ENCODE measurements around the gene MED13. TPM values are rescaled to one million over a fixed set of nuclear protein-coding genes. Genes with fewer than 3 reads are reported as not detected.
"Not testable (repeated sequence)": the region's sequence is repeated elsewhere in the genome, so short reads cannot be mapped to it uniquely, and the experiment has no call there.

Gene MED13
- total and polyA plus RNA-seq, 2 donors = 12.0 to 32.0 TPM

DNA sequence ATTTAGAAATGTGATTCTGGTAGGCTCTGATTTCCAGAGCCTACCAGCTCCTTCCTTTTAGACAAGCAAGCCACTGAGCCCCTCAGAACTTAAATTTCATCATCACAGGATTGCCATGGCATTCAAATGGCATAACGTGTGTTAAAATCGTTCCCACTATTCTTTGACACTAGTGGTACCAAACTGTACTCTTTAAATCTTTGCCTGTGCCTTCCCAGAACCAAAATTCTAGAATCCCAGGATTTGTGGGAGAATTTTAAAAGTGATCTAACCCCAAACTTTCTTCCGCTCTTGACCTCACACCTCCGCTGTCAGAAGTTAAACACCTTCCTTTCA lies 137.0 kb downstream of the MED13 start:
- no peaks in the 10 kb centered on the region for H3K27me3 ChIP-seq (ENCODE audit: control insufficient read depth in 2 of 2, insufficient read depth in 1 of 2, low read length in 1 of 2)
- H3K4me3 ChIP-seq (ENCODE audit: low read length in 2 of 2) = peak overlapping the region; percentile 69 to 89
- peak overlapping the region; percentile 16 to 78 for H3K27ac ChIP-seq (ENCODE audit: low read depth in 1 of 2, low read length in 1 of 2)
- peak in 1 of 9 donors; percentile 1 for DNase-seq (ENCODE audit: low read depth in 6 of 9, low spot score in 9 of 9)
- H3K36me3 ChIP-seq (ENCODE audit: control insufficient read depth in 2 of 2, insufficient read depth in 2 of 2, low read length in 1 of 2) = peaks cover 0 to 19% of the 10 kb centered on the region in 2 donors
- whole genome bisulfite sequencing = 56% methylated on average over 4 of the region's 4 CpGs
- H3K9me3 ChIP-seq (ENCODE audit: control insufficient read depth in 2 of 2, insufficient read depth in 1 of 2, low read length in 1 of 2) = peaks cover 0 to 4% of the 10 kb centered on the region in 2 donors
- peaks cover 2 to 16% of the 10 kb centered on the region in 2 donors for H3K4me1 ChIP-seq (ENCODE audit: control insufficient read depth in 2 of 2, insufficient read depth in 2 of 2, low read length in 2 of 2)

DNA sequence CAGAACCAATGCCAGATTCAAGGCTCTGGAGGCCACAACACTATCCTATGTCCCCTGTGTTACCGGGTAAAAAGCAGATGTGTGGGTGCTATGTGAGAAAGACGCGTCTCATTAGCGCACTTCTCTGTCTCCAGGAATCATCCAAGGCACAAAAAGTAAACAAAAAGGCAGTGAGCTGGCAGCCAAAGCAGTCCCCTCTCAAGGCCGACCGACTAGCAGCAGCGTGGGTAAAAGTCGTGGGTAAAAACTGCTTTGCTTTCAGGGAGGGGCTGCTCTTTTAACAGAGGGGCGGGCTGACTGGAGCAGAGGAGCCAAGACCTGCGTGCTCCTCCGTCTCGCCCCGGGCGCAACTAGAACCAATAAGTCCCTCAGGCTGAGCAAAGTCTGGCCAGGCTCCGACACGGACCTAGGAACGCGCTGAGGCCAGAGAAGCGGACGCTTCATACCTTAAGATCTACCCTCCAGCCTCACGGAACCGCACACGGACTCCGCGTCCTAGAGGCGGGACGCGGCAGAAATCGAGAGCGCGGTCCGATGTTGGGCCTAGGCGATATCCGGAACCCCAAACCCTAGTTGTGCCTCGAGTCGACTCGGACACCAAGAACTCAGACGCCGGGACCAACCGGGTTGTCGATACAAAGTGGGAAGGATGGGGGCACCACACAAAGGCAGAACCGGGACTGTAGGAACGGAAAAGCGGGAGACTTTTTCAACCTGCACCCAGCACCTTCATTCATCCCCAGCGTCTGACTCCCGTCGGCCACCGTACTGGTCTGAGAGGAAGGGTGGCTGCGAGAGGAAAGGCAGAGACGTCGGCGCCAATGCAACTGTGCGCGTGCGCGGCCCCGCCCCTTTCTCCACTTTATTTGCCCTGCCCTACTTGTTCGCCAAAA lies 137.6 kb downstream of the MED13 start, which contains the start of gene INTS2:
Gene INTS2 (minus strand): TSS at position 775 of the 893 bp plus-strand sequence. CDS start 1,338 bp downstream, outside the sequence.
- H3K4me3 ChIP-seq (ENCODE audit: low read length in 2 of 2) = peak within 1 kb of the TSS; percentile 69 to 89
- H3K27ac ChIP-seq (ENCODE audit: low read depth in 1 of 2, low read length in 1 of 2) = peak within 1 kb of the TSS; percentile 81 to 84
- peak; percentile 87 to 97 (median 93) for DNase-seq (ENCODE audit: low read depth in 6 of 9, low spot score in 9 of 9)
- H3K36me3 ChIP-seq (ENCODE audit: control insufficient read depth in 2 of 2, insufficient read depth in 2 of 2, low read length in 1 of 2) = peaks cover 0 to 19% of the 10 kb centered on the region in 2 donors
- H3K4me1 ChIP-seq (ENCODE audit: control insufficient read depth in 2 of 2, insufficient read depth in 2 of 2, low read length in 2 of 2) = peaks cover 2 to 16% of the 10 kb centered on the region in 2 donors
- peaks cover 0 to 4% of the 10 kb centered on the region in 2 donors for H3K9me3 ChIP-seq (ENCODE audit: control insufficient read depth in 2 of 2, insufficient read depth in 1 of 2, low read length in 1 of 2)
- WGBS = under 1% methylated on average over 58 of the region's 58 CpGs
- no peaks in the 10 kb centered on the region for H3K27me3 ChIP-seq (ENCODE audit: control insufficient read depth in 2 of 2, insufficient read depth in 1 of 2, low read length in 1 of 2)

DNA sequence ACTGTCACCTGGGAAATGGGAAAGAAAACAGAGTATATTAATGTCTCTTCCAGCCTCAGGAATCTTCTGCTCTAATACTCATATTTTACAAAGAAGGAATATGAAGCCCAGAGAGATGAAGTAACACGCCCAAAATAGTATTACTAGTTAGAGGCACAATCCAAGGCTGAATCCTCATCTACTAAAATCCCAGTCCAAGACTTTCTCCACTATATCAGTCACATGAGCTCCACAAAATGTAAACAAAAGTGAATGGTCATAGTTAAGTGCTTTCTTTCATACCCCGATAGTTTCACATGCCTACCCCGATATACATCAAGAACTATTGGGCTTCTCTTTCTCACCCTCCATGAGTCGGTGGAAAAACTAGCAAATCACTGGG lies 138.3 kb downstream of the MED13 start:
- peak overlapping the region in 1 of 2 donors; percentile 81 for H3K27ac ChIP-seq (ENCODE audit: low read depth in 1 of 2, low read length in 1 of 2)
- peaks cover 0 to 4% of the 10 kb centered on the region in 2 donors for H3K9me3 ChIP-seq (ENCODE audit: control insufficient read depth in 2 of 2, insufficient read depth in 1 of 2, low read length in 1 of 2)
- H3K36me3 ChIP-seq (ENCODE audit: control insufficient read depth in 2 of 2, insufficient read depth in 2 of 2, low read length in 1 of 2) = peaks cover 0 to 22% of the 10 kb centered on the region in 2 donors
- no peaks in the 10 kb centered on the region for H3K27me3 ChIP-seq (ENCODE audit: control insufficient read depth in 2 of 2, insufficient read depth in 1 of 2, low read length in 1 of 2)
- H3K4me1 ChIP-seq (ENCODE audit: control insufficient read depth in 2 of 2, insufficient read depth in 2 of 2, low read length in 2 of 2) = peaks cover 2 to 16% of the 10 kb centered on the region in 2 donors
- DNase-seq (ENCODE audit: low read depth in 6 of 9, low spot score in 9 of 9) = no peak
- peak overlapping the region; percentile 69 to 89 for H3K4me3 ChIP-seq (ENCODE audit: low read length in 2 of 2)
- WGBS = 35% methylated on average over 4 of the region's 4 CpGs

DNA sequence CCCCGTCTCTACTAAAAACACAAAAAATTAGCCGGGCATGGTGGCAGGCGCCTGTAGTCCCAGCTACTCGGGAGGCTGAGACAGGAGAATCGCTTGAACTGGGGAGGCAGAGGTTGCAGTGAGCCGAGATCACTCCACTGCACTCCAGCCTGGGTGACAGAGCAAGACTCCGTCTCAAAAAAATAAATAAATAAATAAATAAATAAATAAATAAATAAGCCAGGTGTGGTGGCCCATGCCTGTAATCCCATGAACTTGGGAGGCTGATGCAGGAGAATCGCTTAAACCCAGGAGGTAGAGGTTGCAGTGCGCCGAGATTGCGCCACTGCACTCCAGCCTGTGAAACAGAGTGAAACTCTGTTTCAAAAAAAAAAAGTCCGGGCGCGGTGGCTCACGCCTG lies 149.9 kb downstream of the MED13 start:
- not testable (repeated sequence) for H3K27ac ChIP-seq (ENCODE audit: low read depth in 1 of 2, low read length in 1 of 2); H3K4me3 ChIP-seq (ENCODE audit: low read length in 2 of 2); H3K4me1 ChIP-seq (ENCODE audit: control insufficient read depth in 2 of 2, insufficient read depth in 2 of 2, low read length in 2 of 2); DNase-seq (ENCODE audit: low read depth in 6 of 9, low spot score in 9 of 9); H3K27me3 ChIP-seq (ENCODE audit: control insufficient read depth in 2 of 2, insufficient read depth in 1 of 2, low read length in 1 of 2); H3K9me3 ChIP-seq (ENCODE audit: control insufficient read depth in 2 of 2, insufficient read depth in 1 of 2, low read length in 1 of 2)
- H3K36me3 ChIP-seq (ENCODE audit: control insufficient read depth in 2 of 2, insufficient read depth in 2 of 2, low read length in 1 of 2) = peaks cover 8 to 23% of the 10 kb centered on the region in 2 donors
- 93% methylated on average over 15 of the region's 15 CpGs for WGBS

DNA sequence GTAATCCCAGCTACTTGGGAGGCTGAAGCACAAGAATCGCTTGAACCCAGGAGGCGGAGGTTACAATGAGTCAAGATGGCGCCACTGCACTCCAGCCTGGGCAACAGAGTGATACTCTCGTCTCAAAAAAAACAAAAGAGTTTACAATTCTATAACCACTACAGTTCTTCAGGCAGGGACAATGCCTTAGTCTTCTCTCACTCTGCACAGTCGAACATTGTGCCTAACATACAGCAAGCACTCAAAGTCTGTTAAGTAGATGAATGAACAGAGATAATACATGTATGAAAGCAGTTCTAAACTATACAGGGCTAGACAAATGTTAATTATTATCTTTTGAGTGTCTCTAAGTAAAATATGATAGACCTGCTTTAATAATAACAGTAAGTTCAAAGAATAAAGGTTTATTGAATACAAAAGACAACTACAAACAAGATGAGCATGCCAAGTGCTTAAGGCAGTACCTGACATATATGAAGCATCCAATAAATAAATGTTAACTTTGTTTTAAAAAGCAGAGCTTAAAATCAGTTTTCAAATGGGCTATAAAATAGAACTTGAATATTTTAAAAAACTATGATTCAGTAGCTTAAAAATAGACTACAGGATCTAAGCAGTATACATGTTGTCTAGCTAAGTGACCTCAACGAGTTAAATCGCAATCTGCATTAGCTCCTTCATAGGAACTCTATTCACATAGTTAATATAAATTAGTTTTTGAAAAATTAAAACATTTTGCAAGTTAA lies 156.6 kb downstream of the MED13 start:
- Histone ChIP-seq H3K9me3 (ENCODE audit: control insufficient read depth in 2 of 2, insufficient read depth in 1 of 2, low read length in 1 of 2) (no peaks in the 10 kb centered on the region), H3K27ac (ENCODE audit: low read depth in 1 of 2, low read length in 1 of 2) (no peak overlapping the region), H3K27me3 (ENCODE audit: control insufficient read depth in 2 of 2, insufficient read depth in 1 of 2, low read length in 1 of 2) (no peaks in the 10 kb centered on the region), H3K4me3 (ENCODE audit: low read length in 2 of 2) (no peak overlapping the region), H3K36me3 (ENCODE audit: control insufficient read depth in 2 of 2, insufficient read depth in 2 of 2, low read length in 1 of 2) (peaks cover 16 to 44% of the 10 kb centered on the region in 2 donors), H3K4me1 (ENCODE audit: control insufficient read depth in 2 of 2, insufficient read depth in 2 of 2, low read length in 2 of 2) (no peaks in the 10 kb centered on the region)
- 91% methylated on average over 7 of the region's 7 CpGs for WGBS
- DNase-seq (ENCODE audit: low read depth in 6 of 9, low spot score in 9 of 9) = no peak

DNA sequence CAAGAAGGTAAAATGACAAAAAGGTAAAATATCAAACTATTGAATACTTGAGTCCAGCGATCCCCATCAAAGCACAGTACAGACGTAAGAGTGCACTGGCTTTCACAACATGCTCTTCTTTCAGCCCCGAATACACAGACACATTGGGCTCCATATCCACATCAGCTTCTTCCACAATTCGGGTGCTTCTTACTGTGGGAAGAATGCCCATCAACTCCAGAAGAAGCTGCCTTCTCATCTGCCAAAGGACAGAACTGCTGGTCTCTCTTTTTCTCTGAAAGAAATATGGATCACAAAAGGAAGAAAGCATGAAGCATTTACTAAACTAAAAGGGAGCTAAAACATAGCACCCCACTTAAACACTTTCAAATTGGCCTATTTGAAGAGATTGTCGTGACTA lies 157.7 kb downstream of the MED13 start:
- Histone ChIP-seq H3K4me3 (ENCODE audit: low read length in 2 of 2) (no peak overlapping the region), H3K27ac (ENCODE audit: low read depth in 1 of 2, low read length in 1 of 2) (no peak overlapping the region), H3K36me3 (ENCODE audit: control insufficient read depth in 2 of 2, insufficient read depth in 2 of 2, low read length in 1 of 2) (peaks cover 19 to 51% of the 10 kb centered on the region in 2 donors), H3K4me1 (ENCODE audit: control insufficient read depth in 2 of 2, insufficient read depth in 2 of 2, low read length in 2 of 2) (no peaks in the 10 kb centered on the region), H3K27me3 (ENCODE audit: control insufficient read depth in 2 of 2, insufficient read depth in 1 of 2, low read length in 1 of 2) (no peaks in the 10 kb centered on the region), H3K9me3 (ENCODE audit: control insufficient read depth in 2 of 2, insufficient read depth in 1 of 2, low read length in 1 of 2) (no peaks in the 10 kb centered on the region)
- DNase-seq (ENCODE audit: low read depth in 6 of 9, low spot score in 9 of 9) = no peak
- WGBS = 98% methylated on average over 5 of the region's 5 CpGs

DNA sequence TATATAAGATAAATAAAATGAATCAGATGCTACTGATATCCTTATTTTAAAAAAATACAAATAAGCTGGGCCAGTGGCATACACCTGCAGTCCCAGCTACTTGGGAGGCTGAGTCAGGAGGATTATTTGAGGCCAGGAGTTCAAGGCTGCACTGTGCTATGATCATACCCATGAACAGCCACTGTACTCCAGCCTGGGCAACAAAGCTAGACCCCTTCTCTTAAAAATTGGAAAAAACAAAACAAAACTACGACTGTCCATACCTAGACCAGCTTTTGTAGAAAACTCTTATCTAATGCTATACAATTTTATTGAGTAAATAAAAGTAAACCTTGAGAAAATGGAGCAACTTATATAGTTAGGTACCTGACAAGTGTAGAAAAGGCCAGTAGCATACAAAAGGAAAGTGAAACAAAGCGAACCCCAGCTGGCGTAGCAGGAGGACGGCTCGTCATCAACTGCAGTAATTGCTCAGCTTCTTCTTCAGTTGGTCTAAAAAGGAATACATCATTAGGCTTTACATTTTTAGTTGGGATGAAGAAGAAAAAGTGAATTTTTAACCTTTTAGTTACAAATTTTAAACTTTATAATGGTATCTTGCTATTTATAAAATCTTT lies 160.9 kb downstream of the MED13 start:
- Histone ChIP-seq H3K27me3 (ENCODE audit: control insufficient read depth in 2 of 2, insufficient read depth in 1 of 2, low read length in 1 of 2) (no peaks in the 10 kb centered on the region), H3K27ac (ENCODE audit: low read depth in 1 of 2, low read length in 1 of 2) (peak overlapping the region; percentile 48 to 52), H3K4me3 (ENCODE audit: low read length in 2 of 2) (peak overlapping the region in 1 of 2 donors; percentile 5), H3K4me1 (ENCODE audit: control insufficient read depth in 2 of 2, insufficient read depth in 2 of 2, low read length in 2 of 2) (no peaks in the 10 kb centered on the region), H3K9me3 (ENCODE audit: control insufficient read depth in 2 of 2, insufficient read depth in 1 of 2, low read length in 1 of 2) (no peaks in the 10 kb centered on the region), H3K36me3 (ENCODE audit: control insufficient read depth in 2 of 2, insufficient read depth in 2 of 2, low read length in 1 of 2) (peaks cover 9 to 45% of the 10 kb centered on the region in 2 donors)
- 70% methylated on average over 5 of the region's 5 CpGs for WGBS
- DNase-seq (ENCODE audit: low read depth in 6 of 9, low spot score in 9 of 9) = peak in 3 of 9 donors; percentile 3 to 39 (median 25)

DNA sequence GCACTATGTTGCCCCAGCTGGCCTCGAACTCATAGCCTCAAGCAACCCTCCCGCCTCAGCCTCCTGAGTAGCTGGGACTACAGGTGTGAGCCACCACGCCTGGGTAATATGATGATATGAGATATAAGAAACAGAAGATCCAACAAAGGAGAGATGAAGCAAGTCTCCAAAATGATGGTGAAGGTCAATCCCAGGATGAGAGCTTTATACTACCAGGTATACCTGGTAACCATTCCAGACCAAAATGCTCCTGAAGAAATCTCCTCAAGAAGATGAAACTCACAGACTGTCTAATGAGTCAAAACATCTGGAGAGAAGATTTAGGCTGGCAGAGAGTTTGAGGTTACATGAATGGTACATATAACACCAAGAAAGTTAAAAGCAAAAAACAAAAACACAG lies 161.8 kb downstream of the MED13 start:
- H3K4me1 ChIP-seq (ENCODE audit: control insufficient read depth in 2 of 2, insufficient read depth in 2 of 2, low read length in 2 of 2) = no peaks in the 10 kb centered on the region
- WGBS = 99% methylated on average over 3 of the region's 3 CpGs
- no peaks in the 10 kb centered on the region for H3K27me3 ChIP-seq (ENCODE audit: control insufficient read depth in 2 of 2, insufficient read depth in 1 of 2, low read length in 1 of 2)
- no peaks in the 10 kb centered on the region for H3K9me3 ChIP-seq (ENCODE audit: control insufficient read depth in 2 of 2, insufficient read depth in 1 of 2, low read length in 1 of 2)
- H3K27ac ChIP-seq (ENCODE audit: low read depth in 1 of 2, low read length in 1 of 2) = no peak overlapping the region
- DNase-seq (ENCODE audit: low read depth in 6 of 9, low spot score in 9 of 9) = no peak
- H3K4me3 ChIP-seq (ENCODE audit: low read length in 2 of 2) = no peak overlapping the region
- peaks cover 9 to 54% of the 10 kb centered on the region in 2 donors for H3K36me3 ChIP-seq (ENCODE audit: control insufficient read depth in 2 of 2, insufficient read depth in 2 of 2, low read length in 1 of 2)

All from thymus (tissue), 11 donors.